PC-3 (cell line): ENCODE measurements around the gene ANKS1B.

Source experiments
- EZH2 ChIP-seq: fragments of 300-600 bp; sonication (generic); IDR thresholded peaks from one replicate; pipeline ENCODE4 v1.6.1; 2017; ENCODE audit warnings: antibody characterized with exemption, mild to moderate bottlenecking, low read length; ENCODE audit not compliant: unreplicated experiment
- TF ChIP-seq, protein P1 (sequence below): fragments of 300-600 bp; sonication (generic); conservative IDR thresholded peaks from 2 replicates; pipeline ENCODE4 v1.5.1; 2017; ENCODE audit warnings: antibody characterized with exemption, low read depth, mild to moderate bottlenecking, low read length

DNA sequence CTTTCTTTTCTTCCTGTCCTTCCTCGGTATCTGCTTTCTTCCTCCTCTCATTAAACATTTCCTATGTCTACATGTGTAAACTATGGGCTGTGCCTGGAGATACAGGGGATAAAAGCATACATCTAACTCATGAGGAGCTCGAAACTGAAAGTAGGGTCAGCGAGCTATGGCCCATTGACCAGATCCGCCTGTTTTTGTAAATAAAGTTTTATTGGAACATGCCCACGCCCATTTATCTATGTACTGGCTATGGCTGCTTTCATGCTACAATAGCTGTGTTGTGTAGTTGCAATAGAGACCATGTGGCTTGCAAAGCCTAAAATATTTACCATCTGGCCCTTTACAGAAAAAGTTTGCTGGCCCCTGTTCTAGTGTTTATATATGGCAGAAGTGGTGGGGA lies 838.0 kb downstream of the ANKS1B start:
- TF ChIP-seq, protein P1, sequence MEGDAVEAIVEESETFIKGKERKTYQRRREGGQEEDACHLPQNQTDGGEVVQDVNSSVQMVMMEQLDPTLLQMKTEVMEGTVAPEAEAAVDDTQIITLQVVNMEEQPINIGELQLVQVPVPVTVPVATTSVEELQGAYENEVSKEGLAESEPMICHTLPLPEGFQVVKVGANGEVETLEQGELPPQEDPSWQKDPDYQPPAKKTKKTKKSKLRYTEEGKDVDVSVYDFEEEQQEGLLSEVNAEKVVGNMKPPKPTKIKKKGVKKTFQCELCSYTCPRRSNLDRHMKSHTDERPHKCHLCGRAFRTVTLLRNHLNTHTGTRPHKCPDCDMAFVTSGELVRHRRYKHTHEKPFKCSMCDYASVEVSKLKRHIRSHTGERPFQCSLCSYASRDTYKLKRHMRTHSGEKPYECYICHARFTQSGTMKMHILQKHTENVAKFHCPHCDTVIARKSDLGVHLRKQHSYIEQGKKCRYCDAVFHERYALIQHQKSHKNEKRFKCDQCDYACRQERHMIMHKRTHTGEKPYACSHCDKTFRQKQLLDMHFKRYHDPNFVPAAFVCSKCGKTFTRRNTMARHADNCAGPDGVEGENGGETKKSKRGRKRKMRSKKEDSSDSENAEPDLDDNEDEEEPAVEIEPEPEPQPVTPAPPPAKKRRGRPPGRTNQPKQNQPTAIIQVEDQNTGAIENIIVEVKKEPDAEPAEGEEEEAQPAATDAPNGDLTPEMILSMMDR, result no peak
- no peak for TF ChIP-seq EZH2
